Measurements from ENCODE around the gene HEPHL1. TPM values are rescaled to one million over a fixed set of nuclear protein-coding genes. Genes with fewer than 3 reads are reported as not detected.
"Not testable (repeated sequence)": the region's sequence is repeated elsewhere in the genome, so short reads cannot be mapped to it uniquely, and the experiment has no call there.

The HEPHL1 gene, protein sequence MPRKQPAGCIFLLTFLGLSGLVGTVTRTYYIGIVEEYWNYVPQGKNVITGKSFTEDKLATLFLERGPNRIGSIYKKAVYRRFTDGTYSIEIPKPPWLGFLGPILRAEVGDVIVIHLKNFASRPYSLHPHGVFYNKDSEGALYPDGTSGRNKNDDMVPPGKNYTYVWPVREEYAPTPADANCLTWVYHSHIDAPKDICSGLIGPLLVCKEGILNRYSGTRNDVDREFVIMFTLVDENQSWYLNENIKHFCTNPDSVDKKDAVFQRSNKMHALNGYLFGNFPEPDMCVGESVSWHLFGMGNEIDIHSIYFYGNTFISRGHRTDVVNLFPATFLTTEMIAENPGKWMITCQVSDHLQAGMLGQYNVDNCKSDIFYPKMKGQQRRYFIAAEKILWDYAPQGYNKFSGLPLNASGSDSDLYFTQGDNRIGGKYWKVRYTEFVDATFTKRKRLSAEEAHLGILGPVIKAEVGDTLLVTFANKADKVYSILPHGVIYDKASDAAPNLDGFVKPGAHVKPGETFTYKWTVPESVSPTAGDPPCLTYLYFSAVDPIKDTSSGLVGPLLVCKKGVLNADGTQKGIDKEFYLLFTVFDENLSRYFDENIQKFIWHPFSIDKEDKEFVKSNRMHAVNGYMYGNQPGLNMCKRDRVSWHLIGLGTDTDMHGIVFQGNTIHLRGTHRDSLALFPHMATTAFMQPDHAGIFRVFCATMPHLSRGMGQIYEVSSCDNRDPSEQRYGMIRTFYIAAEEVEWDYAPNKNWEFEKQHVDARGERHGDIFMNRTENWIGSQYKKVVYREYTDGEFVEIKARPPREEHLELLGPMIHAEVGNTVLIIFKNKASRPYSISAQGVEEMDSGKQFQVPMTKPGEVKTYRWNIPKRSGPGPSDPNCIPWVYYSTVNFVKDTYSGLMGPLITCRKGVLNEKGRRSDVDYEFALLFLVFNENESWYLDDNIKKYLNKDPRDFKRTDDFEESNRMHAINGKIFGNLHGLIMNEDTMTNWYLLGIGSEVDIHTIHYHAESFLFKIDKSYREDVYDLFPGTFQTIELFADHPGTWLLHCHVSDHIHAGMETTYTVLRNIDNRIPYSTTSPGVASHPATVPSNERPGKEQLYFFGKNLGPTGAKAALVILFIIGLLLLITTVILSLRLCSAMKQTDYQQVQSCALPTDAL
- total RNA-seq (not detected), polyA plus RNA-seq (not detected)
- long read RNA-seq, donor 1 = 0 reads
- long read RNA-seq, donor 2 = 0 reads
- long read RNA-seq, donor 3 = 0 reads
- long read RNA-seq, donor 4 = 0 reads

DNA sequence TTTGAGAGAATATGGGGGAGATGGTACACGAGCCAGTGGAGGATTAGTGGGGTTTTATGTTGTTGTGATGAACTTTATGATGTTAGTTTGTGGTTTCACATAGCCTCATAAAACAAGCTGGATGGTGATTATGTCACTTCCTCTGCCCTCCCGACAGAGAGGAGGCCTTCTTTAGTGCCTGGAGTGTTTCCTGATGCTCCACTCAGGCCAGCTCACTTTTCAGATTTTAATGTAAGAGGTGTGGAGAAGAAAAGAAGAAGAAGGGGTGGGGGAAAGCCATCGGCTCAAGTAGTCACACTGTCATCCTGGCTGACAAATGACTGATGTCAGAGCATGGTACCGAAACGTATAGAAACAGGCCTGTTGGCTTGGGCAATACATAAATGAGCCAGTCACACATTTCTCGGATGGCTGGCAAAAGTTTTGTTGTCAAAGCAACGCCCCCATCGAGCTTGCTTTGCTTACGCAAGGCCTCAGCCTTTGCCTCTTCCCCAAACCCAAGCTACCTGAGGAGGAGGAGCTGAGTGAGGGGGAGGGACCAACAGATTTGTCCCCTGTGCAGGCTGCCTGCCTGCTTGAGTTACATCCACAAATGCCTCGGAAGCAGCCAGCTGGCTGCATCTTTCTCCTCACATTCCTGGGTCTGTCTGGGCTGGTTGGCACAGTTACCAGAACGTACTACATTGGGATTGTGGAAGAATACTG lies at the start of gene HEPHL1:
TSS of gene HEPHL1 (plus strand) at position 578 of the 705 bp plus-strand sequence. CDS start at position 593, 15 bp downstream.
- H3K27me3 ChIP-seq (ENCODE audit: control insufficient read depth, insufficient read depth) = no peaks in the 10 kb centered on the region
- 55% methylated on average over 11 of the region's 11 CpGs for WGBS
- H3K27ac ChIP-seq (ENCODE audit: low read length) = no peak within 1 kb of the TSS
- peak in 1 of 3 donors; percentile 57 for DNase-seq
- ATAC-seq = no peak
- H3K4me3 ChIP-seq (ENCODE audit: low read length) = no peak within 1 kb of the TSS
- intact Hi-C loops (cut with DNase I) = no loop called here
- no peaks in the 10 kb centered on the region for H3K9me3 ChIP-seq (ENCODE audit: control insufficient read depth, low read length)
- no peaks in the 10 kb centered on the region for H3K4me1 ChIP-seq (ENCODE audit: control insufficient read depth, insufficient read depth, low read length)

DNA sequence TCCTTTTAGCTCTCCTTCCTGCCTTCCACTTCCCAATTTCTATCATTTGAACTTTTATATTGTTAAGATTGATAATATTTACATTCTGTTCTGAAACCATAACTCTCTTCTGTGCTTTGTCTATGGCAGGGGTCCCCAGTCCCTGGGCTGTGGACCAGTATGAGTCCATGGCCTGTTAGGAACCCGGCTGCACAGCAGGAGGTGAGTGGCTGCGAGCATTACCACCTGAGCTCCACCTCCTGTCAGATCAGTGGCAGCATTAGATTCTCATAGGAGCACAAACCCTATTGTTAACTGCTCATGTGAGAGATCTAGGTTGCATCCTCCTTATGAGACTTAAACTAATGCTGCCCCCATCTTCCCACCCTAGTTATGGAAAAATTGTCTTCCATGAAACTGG lies 48.4 kb upstream of the HEPHL1 start:
- no peaks in the 10 kb centered on the region for H3K9me3 ChIP-seq (ENCODE audit: control insufficient read depth, low read length)

DNA sequence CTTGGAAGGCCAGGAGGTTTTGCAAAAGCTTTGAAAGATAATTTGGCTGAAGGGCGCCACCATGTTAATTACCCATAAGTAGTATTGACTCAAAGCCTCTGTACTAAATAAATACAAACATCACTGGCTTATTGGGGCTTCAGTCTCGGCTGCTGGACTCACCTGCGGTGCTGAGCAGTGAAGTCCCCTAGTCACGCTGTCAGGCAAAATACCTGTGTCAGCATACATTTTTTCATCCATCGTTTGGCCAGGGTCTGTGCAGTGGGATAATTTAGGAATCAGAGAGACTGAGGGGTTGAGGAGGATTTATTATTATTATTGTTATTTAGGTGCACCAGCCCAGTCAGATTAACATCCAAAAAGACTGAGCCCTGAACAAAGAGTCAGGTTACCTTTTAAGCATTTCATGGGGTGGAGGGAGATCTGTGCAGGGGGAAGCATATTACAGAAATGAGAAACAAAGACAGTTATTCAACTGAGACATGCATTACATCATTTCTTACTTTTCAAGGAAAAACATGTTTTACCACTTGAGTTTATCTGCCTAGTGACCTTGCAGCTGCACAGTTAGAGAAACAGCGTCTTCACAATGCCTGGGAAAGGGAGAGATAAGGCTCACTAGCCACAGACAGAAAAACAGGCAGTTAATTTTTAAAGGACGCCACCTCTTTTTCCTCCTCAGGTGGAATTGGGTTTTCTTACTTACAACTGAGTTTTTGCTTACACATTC lies 47.7 kb upstream of the HEPHL1 start:
- H3K27ac ChIP-seq (ENCODE audit: low read length) = not testable (repeated sequence)

More for the DNA sequence above, 48.4 kb upstream of the HEPHL1 start:
- Histone ChIP-seq H3K27ac (ENCODE audit: low read length) (no peak overlapping the region), H3K27me3 (ENCODE audit: control insufficient read depth, insufficient read depth) (no peaks in the 10 kb centered on the region), H3K4me1 (ENCODE audit: control insufficient read depth, insufficient read depth, low read length) (no peaks in the 10 kb centered on the region), H3K4me3 (ENCODE audit: low read length) (no peak overlapping the region)
- intact Hi-C loops (cut with DNase I) = no loop called here
- DNase-seq = no peak
- WGBS = 53% methylated on average over 2 of the region's 2 CpGs
- ATAC-seq = no peak

DNA sequence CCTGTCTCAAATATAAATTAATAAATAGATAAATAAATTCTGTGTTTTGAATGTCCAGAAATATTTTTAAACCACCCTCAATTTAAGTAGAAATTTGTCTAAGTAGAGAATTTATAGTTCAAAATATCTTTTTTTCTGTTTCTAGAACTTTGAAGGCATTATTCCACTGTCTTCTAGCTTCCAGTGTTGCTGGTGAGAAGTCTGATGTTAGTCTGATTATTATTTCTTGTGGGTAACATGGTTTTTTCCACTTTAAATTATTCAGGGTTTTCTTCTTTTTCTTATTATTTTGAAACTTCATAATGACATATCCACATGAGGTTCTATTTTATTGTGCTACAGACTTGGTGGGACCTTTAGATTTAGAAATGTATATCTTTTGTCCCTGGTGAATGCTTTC lies 46.4 kb upstream of the HEPHL1 start:
- no peaks in the 10 kb centered on the region for H3K4me1 ChIP-seq (ENCODE audit: control insufficient read depth, insufficient read depth, low read length)
- H3K27me3 ChIP-seq (ENCODE audit: control insufficient read depth, insufficient read depth) = no peaks in the 10 kb centered on the region
- no peak overlapping the region for H3K4me3 ChIP-seq (ENCODE audit: low read length)
- intact Hi-C loops (cut with DNase I) = no loop called here
- H3K27ac ChIP-seq (ENCODE audit: low read length) = no peak overlapping the region
- no peaks in the 10 kb centered on the region for H3K9me3 ChIP-seq (ENCODE audit: control insufficient read depth, low read length)
- no peak for DNase-seq
- no peak for ATAC-seq

More for the DNA sequence above, 47.7 kb upstream of the HEPHL1 start:
- H3K9me3 ChIP-seq (ENCODE audit: control insufficient read depth, low read length); DNase-seq; intact Hi-C loops (cut with DNase I); ATAC-seq; H3K4me3 ChIP-seq (ENCODE audit: low read length); H3K27me3 ChIP-seq (ENCODE audit: control insufficient read depth, insufficient read depth); H3K4me1 ChIP-seq (ENCODE audit: control insufficient read depth, insufficient read depth, low read length): not testable (repeated sequence)
- WGBS = 63% methylated on average over 7 of the region's 7 CpGs

DNA sequence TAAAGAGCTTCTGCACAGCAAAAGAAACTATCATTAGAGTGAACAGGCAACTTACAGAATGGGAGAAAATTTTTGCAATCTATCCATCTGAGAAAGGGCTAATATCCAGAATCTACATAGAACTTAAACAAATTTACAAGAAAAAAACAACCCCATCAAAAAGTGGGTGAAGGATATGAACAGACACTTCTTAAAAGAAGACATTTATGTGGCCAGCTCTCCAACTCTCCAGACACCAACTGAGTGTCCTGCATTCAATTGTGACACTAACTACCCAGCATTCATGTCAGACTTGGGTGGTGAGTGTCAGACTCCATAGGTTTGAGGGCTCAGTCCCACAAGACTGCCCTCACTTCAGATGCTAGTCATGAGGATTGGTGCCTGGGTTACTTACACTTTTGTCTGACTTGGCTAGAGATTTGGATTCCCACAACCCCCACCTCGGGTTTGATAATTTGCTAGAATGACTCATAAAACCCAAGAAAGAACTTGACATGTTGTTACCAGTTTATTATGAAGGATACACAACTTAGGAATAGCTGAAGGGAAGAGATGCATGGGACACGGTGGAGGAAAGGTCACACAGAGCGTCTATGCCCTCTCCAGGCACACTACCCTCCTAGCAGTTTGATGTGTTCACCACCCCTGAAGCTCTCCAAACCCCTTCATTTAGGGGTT lies 44.4 kb upstream of the HEPHL1 start:
- H3K9me3 ChIP-seq (ENCODE audit: control insufficient read depth, low read length); H3K27ac ChIP-seq (ENCODE audit: low read length); DNase-seq; H3K4me3 ChIP-seq (ENCODE audit: low read length); intact Hi-C loops (cut with DNase I); ATAC-seq; H3K4me1 ChIP-seq (ENCODE audit: control insufficient read depth, insufficient read depth, low read length); H3K27me3 ChIP-seq (ENCODE audit: control insufficient read depth, insufficient read depth): not testable (repeated sequence)
- WGBS = 71% methylated on average over 3 of the region's 3 CpGs

DNA sequence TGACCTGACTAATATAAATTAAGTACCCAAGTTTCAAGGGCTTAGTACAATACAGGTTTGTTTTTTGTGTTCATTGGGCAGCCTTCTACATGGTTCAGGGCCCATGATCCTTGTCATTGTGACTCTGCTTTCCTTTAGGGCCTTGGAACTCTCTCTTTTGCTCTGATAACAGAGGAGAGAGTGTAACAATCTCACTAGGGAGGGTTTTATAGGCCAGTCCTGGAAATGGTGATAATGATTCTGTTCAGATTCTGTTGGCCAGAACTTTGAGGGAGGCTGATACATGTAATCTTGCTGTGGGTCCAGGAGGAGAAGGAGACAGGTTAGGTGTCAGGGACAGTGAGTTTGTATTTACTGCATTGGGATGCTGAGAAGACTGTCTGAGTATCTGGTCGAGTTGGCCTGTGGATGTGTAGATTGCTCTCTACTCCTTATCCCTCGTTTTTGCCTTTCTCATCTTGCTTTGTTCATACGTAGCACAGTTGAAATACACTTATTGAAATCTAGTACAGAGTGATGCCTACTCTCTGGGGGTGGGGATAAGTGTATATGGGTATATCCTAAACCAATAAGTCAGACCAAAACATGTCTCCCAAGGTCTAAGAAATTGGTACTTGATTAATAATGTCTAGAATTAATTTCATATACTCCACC lies 37.5 kb upstream of the HEPHL1 start:
- no peaks in the 10 kb centered on the region for H3K27me3 ChIP-seq (ENCODE audit: control insufficient read depth, insufficient read depth)
- ATAC-seq = no peak
- peaks cover 1% of the 10 kb centered on the region for H3K4me1 ChIP-seq (ENCODE audit: control insufficient read depth, insufficient read depth, low read length)
- no peak for DNase-seq
- WGBS = 64% methylated on average over 3 of the region's 3 CpGs
- intact Hi-C loops (cut with DNase I) = no loop called here
- H3K27ac ChIP-seq (ENCODE audit: low read length) = no peak overlapping the region
- no peaks in the 10 kb centered on the region for H3K9me3 ChIP-seq (ENCODE audit: control insufficient read depth, low read length)
- no peak overlapping the region for H3K4me3 ChIP-seq (ENCODE audit: low read length)

DNA sequence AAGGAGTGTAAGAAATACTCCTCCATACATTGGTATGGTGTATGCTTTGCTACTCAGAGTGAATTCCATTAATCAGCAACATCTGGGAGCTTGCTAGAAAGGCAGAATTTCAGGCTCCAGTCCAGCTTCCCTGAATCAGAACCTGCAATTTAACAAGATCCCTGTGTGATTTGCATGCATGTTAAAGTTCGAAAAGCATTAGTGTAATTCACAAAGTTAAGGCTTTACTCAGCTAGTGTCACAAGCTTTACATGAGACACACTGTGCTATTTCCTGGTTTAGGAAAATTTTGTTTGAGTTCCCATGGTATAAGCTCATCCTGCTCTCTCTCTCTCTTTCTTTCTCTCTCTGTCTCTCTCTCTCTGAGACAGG lies 37.0 kb upstream of the HEPHL1 start:
- WGBS = 78% methylated on average over 1 of the region's 1 CpG
- intact Hi-C loops (cut with DNase I) = no loop called here
- no peak for ATAC-seq
- H3K27ac ChIP-seq (ENCODE audit: low read length) = no peak overlapping the region
- DNase-seq = no peak
- no peaks in the 10 kb centered on the region for H3K27me3 ChIP-seq (ENCODE audit: control insufficient read depth, insufficient read depth)
- no peak overlapping the region for H3K4me3 ChIP-seq (ENCODE audit: low read length)
- H3K9me3 ChIP-seq (ENCODE audit: control insufficient read depth, low read length) = no peaks in the 10 kb centered on the region
- peaks cover 1% of the 10 kb centered on the region for H3K4me1 ChIP-seq (ENCODE audit: control insufficient read depth, insufficient read depth, low read length)

DNA sequence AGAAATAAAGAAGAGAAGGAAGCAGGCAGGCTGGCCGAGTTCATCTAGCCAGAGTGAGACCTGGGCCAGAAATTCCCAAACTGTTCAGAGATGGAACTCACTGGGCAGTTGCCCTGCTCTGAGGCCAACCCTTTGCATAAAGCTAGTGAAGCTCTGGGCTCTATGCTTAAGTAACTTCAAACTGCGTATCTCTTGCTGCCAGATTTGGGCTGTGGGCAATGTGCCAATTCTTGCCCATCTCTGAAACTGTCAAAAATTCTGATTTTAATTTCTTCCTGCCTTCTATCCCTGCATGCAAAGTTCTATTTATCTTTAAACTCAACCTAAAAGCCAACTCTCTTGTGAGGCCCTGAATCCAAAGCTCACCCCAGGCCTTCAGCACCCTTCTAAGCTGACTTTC lies 36.2 kb upstream of the HEPHL1 start:
- Histone ChIP-seq H3K9me3 (ENCODE audit: control insufficient read depth, low read length) (no peaks in the 10 kb centered on the region), H3K27ac (ENCODE audit: low read length) (no peak overlapping the region), H3K4me3 (ENCODE audit: low read length) (no peak overlapping the region), H3K27me3 (ENCODE audit: control insufficient read depth, insufficient read depth) (no peaks in the 10 kb centered on the region), H3K4me1 (ENCODE audit: control insufficient read depth, insufficient read depth, low read length) (peaks cover 1% of the 10 kb centered on the region)
- intact Hi-C loops (cut with DNase I) = no loop called here
- ATAC-seq = no peak
- 43% methylated on average over 2 of the region's 2 CpGs for WGBS
- DNase-seq = peak in 1 of 3 donors; percentile 24

DNA sequence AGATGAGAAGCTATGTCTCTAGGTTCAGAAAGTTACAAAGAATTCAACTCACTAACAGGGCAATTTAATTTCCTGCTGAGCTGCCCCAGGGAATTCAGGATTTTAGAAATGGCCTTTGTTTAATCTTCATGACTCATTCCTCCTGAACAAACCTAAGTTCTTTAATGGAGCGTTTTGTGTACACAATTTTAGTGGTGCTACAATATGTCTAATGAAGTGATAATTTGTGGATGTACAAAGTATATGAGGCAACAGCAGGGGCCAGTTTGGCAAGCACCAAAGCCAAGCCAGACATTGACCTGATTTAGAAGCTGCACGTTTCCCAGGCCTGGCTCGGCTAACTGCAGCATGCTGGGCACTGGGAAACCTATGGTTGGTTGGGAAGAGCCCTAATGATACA lies 34.4 kb upstream of the HEPHL1 start:
- Histone ChIP-seq H3K4me1 (ENCODE audit: control insufficient read depth, insufficient read depth, low read length) (peaks cover 1% of the 10 kb centered on the region), H3K27ac (ENCODE audit: low read length) (no peak overlapping the region), H3K4me3 (ENCODE audit: low read length) (no peak overlapping the region), H3K27me3 (ENCODE audit: control insufficient read depth, insufficient read depth) (no peaks in the 10 kb centered on the region), H3K9me3 (ENCODE audit: control insufficient read depth, low read length) (no peaks in the 10 kb centered on the region)
- 54% methylated on average over 3 of the region's 3 CpGs for WGBS
- intact Hi-C loops (cut with DNase I) = no loop called here
- no peak for DNase-seq
- ATAC-seq = no peak

Data from right cardiac atrium (tissue), 5 donors.